ENCODE results near the gene SASH1.
"Not testable (repeated sequence)": the region's sequence is repeated elsewhere in the genome, so short reads cannot be mapped to it uniquely, and the experiment has no call there.

SASH1 gene

GRCh38 chr6:148379966-148380713, 37.5 kb downstream of the SASH1 start:
- Histone ChIP-seq H3K27ac (ENCODE audit: low read depth, low read length) (no peak overlapping the region), H3K4me2 (ENCODE audit: low read depth, low read length, poor library complexity, severe bottlenecking) (no peak overlapping the region)
- TF ChIP-seq CTCF (IDR thresholded peaks at IDR 0.05; ENCODE audit: insufficient read depth, low read length, poor library complexity, severe bottlenecking) (no peak), EZH2phosphoT487 (conservative IDR thresholded peaks at IDR 0.05; ENCODE audit: low read length) (no peak)

GRCh38 chr6:148382051-148382450, 39.4 kb downstream of the SASH1 start:
- not testable (repeated sequence) for H3K79me2 ChIP-seq (ENCODE audit: insufficient read depth, low read length); H3K36me3 ChIP-seq (ENCODE audit: low read length); H3K4me3 ChIP-seq (ENCODE audit: insufficient read depth, low read length, poor library complexity, severe bottlenecking); H3K9me3 ChIP-seq (ENCODE audit: insufficient read depth, low read length); H3K9ac ChIP-seq (ENCODE audit: low read length); H3K9me2 ChIP-seq (replicated peaks; ENCODE audit: insufficient read depth, low read length); H3K27ac ChIP-seq (ENCODE audit: low read depth, low read length); H2AFZ ChIP-seq (ENCODE audit: low read depth, low read length, severe bottlenecking); H3K27me3 ChIP-seq (ENCODE audit: low read length); H3K4me2 ChIP-seq (ENCODE audit: low read depth, low read length, poor library complexity, severe bottlenecking); H3F3A ChIP-seq (ENCODE audit: insufficient read depth); H4K20me1 ChIP-seq (ENCODE audit: low read depth, low read length)

More at GRCh38 chr6:148379966-148380713, 37.5 kb downstream of the SASH1 start:
- Histone ChIP-seq H3K9me2 (replicated peaks; ENCODE audit: insufficient read depth, low read length) (no peaks in the 10 kb centered on the region), H3K36me3 (ENCODE audit: low read length) (no peaks in the 10 kb centered on the region), H4K20me1 (ENCODE audit: low read depth, low read length) (no peaks in the 10 kb centered on the region), H3K4me3 (ENCODE audit: insufficient read depth, low read length, poor library complexity, severe bottlenecking) (no peak overlapping the region), H3K27me3 (ENCODE audit: low read length) (no peaks in the 10 kb centered on the region), H3K79me2 (ENCODE audit: insufficient read depth, low read length) (no peaks in the 10 kb centered on the region), H3F3A (ENCODE audit: insufficient read depth) (no peaks in the 10 kb centered on the region), H2AFZ (ENCODE audit: low read depth, low read length, severe bottlenecking) (no peak overlapping the region), H3K9ac (ENCODE audit: low read length) (no peak overlapping the region), H3K9me3 (ENCODE audit: insufficient read depth, low read length) (no peaks in the 10 kb centered on the region)

GRCh38 chr6:148382861-148383260, 40.2 kb downstream of the SASH1 start:
- TF ChIP-seq CTCF (IDR thresholded peaks at IDR 0.05; ENCODE audit: insufficient read depth, low read length, poor library complexity, severe bottlenecking) = no peak
- TF ChIP-seq EZH2phosphoT487 (conservative IDR thresholded peaks at IDR 0.05; ENCODE audit: low read length) = no peak
- Histone ChIP-seq H3K4me2 (ENCODE audit: low read depth, low read length, poor library complexity, severe bottlenecking) (no peak overlapping the region), H3K27ac (ENCODE audit: low read depth, low read length) (no peak overlapping the region), H3K36me3 (ENCODE audit: low read length) (no peaks in the 10 kb centered on the region), H3K4me3 (ENCODE audit: insufficient read depth, low read length, poor library complexity, severe bottlenecking) (no peak overlapping the region), H3K9me2 (replicated peaks; ENCODE audit: insufficient read depth, low read length) (no peaks in the 10 kb centered on the region), H3K9ac (ENCODE audit: low read length) (no peak overlapping the region), H3K9me3 (ENCODE audit: insufficient read depth, low read length) (no peaks in the 10 kb centered on the region), H4K20me1 (ENCODE audit: low read depth, low read length) (no peaks in the 10 kb centered on the region), H3F3A (ENCODE audit: insufficient read depth) (no peaks in the 10 kb centered on the region), H2AFZ (ENCODE audit: low read depth, low read length, severe bottlenecking) (no peak overlapping the region), H3K79me2 (ENCODE audit: insufficient read depth, low read length) (no peaks in the 10 kb centered on the region), H3K27me3 (ENCODE audit: low read length) (no peaks in the 10 kb centered on the region)

GRCh38 chr6:148383658-148384368, 41.2 kb downstream of the SASH1 start:
- Histone ChIP-seq H3K36me3 (ENCODE audit: low read length) (no peaks in the 10 kb centered on the region), H2AFZ (ENCODE audit: low read depth, low read length, severe bottlenecking) (no peak overlapping the region), H4K20me1 (ENCODE audit: low read depth, low read length) (no peaks in the 10 kb centered on the region), H3K9me3 (ENCODE audit: insufficient read depth, low read length) (no peaks in the 10 kb centered on the region), H3F3A (ENCODE audit: insufficient read depth) (no peaks in the 10 kb centered on the region), H3K79me2 (ENCODE audit: insufficient read depth, low read length) (no peaks in the 10 kb centered on the region), H3K4me3 (ENCODE audit: insufficient read depth, low read length, poor library complexity, severe bottlenecking) (no peak overlapping the region), H3K9ac (ENCODE audit: low read length) (no peak overlapping the region), H3K9me2 (replicated peaks; ENCODE audit: insufficient read depth, low read length) (no peaks in the 10 kb centered on the region), H3K27ac (ENCODE audit: low read depth, low read length) (no peak overlapping the region), H3K27me3 (ENCODE audit: low read length) (no peaks in the 10 kb centered on the region), H3K4me2 (ENCODE audit: low read depth, low read length, poor library complexity, severe bottlenecking) (no peak overlapping the region)
- no peak for TF ChIP-seq CTCF (IDR thresholded peaks at IDR 0.05; ENCODE audit: insufficient read depth, low read length, poor library complexity, severe bottlenecking)
- TF ChIP-seq EZH2phosphoT487 (conservative IDR thresholded peaks at IDR 0.05; ENCODE audit: low read length) = no peak

All from SU-DHL-6 (cell line).